ENCODE data around the gene TRAF5.

Gene TRAF5

DNA sequence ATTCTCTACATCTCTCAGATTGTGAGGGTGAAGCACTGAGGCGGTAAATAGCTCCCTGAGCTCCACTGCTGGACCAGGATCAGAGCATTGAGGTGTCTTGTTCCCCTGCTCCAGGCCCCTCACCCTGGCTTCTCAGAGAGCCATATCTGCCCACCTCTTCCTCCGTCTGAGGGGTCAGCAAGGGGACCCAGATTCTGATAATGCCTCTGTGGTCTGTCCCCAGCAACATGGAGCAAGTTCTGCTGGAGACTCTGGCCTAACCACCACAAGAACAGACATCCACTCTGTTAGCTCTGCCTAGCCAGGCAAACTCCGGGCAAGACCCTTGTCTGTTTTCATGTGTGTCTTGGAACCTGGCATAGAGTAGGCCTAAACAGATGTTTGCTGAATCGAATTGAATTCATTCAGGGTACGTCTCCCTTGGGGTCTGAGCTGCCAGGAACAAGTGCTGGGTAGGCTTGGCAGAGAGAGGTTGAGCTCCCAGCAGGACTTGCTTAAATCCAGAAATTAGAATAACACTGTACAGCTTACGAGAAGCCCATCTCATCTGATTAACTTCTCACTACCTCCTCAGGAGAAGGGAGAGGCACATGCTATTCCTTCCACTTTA, 2.3 kb downstream of the TRAF5 start:
- peak; percentile 88 for DNase-seq

GRCh38 chr1:211329764-211330201, 3.1 kb downstream of the TRAF5 start:
- DNase-seq, result no peak

DNA sequence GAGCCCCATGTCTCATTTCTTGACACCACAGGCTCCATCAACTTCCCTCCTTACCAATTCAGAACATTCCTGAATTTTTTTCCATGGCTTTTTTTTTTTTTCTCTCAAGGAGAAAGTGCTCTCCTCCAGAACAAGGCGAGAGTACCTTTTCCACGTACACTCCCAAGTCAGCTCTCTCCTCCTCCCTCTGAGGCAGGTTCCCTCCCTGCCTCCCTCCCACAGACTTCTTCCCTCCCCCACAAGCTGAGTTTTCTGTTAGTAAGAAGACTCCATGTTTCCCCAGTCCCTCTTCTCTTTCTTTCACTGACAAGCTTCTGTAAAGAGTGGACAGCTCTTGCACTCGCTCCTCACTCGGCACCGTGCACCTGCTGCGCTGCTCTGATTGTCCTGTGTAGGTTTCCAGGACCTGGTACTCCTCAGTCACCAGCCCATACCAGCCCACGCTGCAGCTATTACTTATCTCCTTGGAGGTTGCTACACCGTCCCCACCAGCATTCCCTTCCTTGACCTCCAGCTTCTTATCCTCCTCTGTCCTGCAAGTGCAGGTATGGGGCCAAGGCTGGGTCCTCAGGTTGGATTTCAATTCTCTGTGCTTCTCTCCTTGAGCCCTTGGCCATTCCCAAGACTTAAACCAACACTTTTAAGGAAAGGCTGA, 3.8 kb downstream of the TRAF5 start:
- DNase-seq, result no peak

DNA sequence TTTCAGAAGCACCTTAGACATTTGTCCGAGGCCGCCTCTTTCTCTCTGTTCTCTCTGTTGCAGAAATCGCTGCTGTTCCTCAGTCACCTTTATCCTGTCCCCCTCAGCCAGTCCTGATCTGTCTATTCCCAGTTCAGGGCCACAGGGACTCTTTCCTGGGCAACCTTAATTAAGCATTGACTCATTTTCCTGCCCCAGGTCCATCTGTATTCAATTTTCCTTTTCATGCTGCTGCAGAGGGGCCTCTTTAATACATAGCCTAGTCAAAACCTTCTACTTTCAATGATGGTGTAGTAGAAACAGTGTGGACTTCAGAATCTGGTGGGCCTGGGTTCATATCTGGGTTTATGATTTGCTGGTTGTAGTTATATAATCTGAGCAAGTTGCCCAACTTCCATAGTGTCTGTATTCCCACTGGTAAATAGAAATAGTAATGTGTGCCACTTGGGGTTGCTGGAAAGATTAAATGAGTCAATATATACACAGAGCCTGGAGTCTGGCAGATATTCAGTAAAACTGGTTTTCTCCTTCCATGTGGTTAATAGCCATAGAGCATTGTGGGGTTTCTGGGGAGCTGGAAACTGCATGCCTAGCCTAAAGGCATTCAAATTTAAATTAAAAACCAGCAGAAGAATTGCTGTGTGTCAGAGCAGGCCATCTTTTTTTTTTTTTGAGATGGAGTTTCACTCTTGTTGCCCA, 4.5 kb downstream of the TRAF5 start:
- DNase-seq, result no peak

DNA sequence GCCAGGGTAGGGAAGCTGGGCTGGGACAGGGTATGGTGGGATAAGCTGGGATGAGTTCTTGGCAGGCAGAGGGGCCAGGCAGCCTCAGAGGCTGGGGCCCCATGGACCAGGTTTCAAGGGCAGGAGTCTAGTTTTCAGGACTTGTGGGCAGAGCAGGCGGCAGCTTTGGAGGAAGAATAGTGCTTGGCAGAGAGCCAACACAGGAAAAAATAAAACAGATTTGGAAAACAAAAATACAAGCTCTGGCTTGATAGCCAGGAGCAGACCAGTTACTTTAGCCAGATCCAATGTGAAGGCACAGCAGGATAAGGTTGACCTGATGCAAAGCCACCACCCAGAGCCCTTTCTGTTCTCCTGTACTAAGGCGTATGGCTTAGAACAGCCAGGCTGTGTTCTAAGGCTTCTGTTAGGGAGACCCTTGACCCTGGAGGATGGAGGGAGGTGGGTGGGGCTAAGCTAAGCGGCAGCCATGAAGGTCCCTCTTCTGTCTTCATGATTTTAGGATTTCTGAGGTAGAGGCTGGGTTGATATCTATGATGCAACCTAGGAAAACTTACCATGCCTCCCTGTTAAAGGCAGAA, 5.5 kb downstream of the TRAF5 start:
- no peak for DNase-seq

DNA sequence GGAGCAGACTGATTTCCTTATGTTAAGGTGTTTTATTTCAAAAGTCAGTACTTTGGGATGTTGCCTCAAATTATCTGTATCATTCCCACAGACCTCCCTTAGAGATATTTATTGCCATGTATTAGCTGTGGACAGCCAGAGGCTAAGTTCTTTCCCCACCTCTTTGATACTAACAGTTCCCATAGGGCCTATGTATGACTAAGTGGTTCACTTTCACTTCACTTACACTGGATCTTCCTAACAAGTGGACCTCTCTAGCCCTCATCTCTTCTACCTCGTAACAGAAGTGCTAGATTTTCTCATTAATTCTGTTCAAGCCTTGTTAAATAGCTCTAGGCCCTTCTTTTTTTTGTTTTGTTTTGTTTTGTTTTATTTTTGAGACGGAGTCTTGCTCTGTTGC, 6.2 kb downstream of the TRAF5 start:
- no peak for DNase-seq

GRCh38 chr1:211333906-211334305, 7.3 kb downstream of the TRAF5 start:
- DNase-seq, result no peak

DNA sequence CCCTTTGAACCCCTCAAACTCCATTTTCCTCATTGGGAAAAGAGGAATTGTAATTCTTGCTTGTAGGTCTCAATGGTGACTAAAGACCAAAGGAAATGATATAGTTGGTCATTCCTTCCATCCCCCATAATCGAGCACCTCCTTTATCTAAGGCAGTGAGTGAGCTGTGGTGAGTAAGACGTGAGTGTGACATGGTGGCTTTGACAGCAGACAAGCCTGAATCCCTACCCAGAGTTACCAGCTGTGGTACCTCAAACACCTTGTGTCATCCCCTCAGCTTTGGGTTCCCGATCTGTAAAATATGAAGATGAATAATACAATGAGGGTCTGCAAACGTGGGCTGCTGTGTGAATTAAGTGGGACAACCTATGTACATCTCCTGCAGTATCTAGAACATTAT, 8.4 kb downstream of the TRAF5 start:
- no peak for DNase-seq

DNA sequence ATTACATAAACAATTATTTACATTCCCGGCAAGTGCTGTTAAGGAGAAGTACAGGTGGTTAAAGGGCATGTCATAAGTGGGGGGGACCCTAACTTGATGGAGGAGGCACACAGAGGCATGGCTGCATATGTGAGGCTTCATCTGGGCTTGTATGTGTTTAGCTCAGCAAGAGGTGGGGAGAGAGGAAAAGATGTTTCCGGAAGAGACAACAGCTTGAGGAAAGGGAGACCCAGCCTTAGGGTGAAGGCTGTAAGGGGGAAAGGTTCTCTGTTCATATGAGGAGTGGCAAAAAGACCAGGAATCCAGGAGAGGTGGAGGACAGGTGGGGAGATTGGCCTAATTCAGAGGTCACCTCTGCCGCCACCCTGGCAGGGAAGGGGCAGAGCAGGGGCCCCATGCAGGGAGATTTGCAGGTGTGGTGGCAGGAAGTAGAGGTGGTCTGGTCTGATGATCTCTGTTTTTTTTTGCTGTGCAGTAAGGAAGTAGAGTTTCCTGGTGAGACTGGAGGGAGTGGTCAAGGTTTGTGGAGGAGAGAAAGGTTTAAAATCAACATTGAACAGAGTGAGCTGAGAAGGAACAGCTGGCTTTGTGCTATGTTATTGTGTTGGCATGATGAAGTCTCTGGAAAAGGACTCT, 9.0 kb downstream of the TRAF5 start:
- DNase-seq, result no peak

- no peak for DNase-seq
Observed at GRCh38 chr1:211336161-211336560, 9.5 kb downstream of the TRAF5 start.

- DNase-seq, result no peak
Observed at GRCh38 chr1:211336775-211337174, 10.1 kb downstream of the TRAF5 start.

- no peak for DNase-seq
Observed at GRCh38 chr1:211337430-211338223, 11.0 kb downstream of the TRAF5 start.

DNA sequence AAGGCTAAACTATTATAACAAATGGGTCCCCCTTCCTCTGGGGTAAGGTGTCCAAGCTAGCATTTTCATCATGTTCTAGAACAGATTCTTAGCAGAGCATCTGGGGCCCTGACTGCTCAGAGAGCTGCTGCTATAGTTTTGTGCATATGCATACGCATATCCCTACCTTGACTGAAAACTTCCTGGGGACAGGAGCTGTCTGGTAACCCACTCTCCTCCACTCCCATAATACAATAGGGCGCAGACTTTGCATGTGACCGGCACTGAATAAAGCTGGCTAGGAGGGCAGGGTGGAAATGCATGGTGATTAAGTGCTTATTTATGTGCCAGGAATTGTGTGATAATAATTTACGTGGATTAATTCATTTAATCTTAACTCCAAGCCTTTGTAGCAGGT, 11.6 kb downstream of the TRAF5 start:
- DNase-seq, result no peak

- no peak for DNase-seq
Observed at GRCh38 chr1:211339631-211340041, 13.0 kb downstream of the TRAF5 start.

- no peak for DNase-seq
Observed at GRCh38 chr1:211340622-211341507, 14.2 kb downstream of the TRAF5 start.

- DNase-seq, result no peak
Observed at GRCh38 chr1:211341999-211342398, 15.4 kb downstream of the TRAF5 start.

DNA sequence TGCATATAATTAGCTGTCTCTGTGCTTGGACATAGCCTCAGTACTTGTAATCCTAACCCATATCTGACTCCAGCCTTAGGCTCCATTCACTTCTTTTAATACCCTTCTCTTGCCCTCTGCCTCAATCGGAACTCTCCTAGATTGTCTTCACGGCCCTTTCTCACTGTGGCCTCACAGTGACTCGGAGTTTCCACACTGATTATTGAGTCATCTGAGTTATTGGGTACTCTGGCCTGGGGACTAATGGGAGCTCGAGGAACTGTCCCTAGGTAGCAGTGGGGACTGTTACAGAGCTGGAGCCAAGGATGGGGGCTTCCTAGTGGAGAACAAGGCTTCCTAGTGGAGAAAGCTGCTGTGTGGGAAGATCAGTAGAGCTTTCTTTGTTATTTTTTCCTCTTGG, 17.0 kb downstream of the TRAF5 start:
- no peak for DNase-seq

DNA sequence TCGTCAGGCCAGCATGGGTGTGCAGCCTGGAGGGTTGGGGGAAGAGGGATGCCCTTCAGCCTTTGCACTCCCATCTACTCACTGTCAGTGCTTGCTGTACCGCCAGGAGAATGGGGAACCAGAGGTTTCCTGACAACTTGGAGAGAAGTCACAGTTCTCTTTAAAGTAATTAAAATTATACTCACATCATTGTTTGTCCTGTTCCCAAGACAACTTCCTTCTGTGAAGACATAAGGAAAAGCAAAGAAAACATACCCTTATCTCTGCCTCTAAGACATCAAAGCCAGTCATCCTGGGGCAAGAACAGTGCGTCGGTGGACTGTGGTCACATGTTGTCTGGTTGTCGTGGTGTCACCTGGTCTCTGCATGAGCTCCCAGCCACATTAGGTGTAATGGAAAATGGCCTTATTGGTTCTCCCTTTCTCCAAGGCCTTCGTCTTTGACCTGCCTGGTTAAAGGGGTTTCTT, 17.6 kb downstream of the TRAF5 start:
- DNase-seq, result no peak

GRCh38 chr1:211345719-211346118, 19.1 kb downstream of the TRAF5 start:
- DNase-seq, result peak; percentile 23

- DNase-seq, result no peak
Observed at GRCh38 chr1:211347077-211347844, 20.6 kb downstream of the TRAF5 start.

GRCh38 chr1:211348547-211348946, 21.9 kb downstream of the TRAF5 start:
- no peak for DNase-seq
